ENCODE results near the gene IFNAR1. TPM values are rescaled to one million over a fixed set of nuclear protein-coding genes. Genes with fewer than 3 reads are reported as not detected.

The IFNAR1 gene
- total and polyA plus RNA-seq, 2 of the 8 experiments (the other 6 are each of a cell fraction or from before 2014, with no cell fraction given) = 3.1 to 17.1 TPM

DNA sequence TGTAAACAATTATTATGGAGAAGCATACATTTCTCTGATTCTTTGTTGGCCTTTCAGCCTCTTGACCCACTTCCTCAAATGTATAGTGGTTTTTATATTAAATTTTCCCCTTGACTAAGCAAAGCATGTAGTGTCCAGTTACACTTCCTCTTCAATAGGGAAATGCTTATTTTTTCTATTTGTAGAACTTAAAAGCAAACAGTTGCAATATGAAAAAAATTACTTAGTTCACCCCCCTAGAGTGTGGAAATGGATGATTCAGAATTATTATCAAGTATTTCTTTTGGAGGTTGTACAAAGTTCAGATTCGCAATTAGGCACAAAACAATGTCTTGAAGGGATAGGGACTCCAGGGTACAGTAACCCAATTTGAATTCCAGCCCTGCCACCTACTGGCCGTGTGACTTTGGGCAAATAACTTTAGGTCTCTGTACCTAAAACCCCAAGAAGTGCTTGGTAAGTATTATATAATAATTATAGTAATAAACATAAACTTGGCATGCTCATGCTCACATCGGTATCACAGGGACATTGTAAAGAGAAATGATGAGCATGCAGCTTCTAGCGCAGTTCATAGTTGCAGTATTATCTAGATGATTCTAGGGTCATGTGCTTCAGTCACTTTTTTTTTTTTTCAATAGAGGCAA, 49.8 kb downstream of the IFNAR1 start:
- Histone ChIP-seq H3K4me2 (ENCODE audit: insufficient read depth in 1 of 2, low read depth in 2 of 2, low read length in 2 of 2) (no peak overlapping the region), H2BK120ac (replicated peaks; ENCODE audit: low read depth, low read length) (no peak overlapping the region), H2BK12ac (ENCODE audit: low read depth, low read length) (no peak overlapping the region), H2BK15ac (ENCODE audit: low read length) (no peak overlapping the region), H2BK5ac (ENCODE audit: low read depth, low read length) (no peak overlapping the region), H2BK20ac (ENCODE audit: low read length) (no peak overlapping the region), H3K36me3 (ENCODE audit: control insufficient read depth in 2 of 4, insufficient read depth in 4 of 4, low read length in 3 of 4) (no peaks in the 10 kb centered on the region), H3K27me3 (replicated peaks in 1 of 4; ENCODE audit: control insufficient read depth in 3 of 4, extremely low read depth in 1 of 4, insufficient read depth in 3 of 4, low read length in 3 of 4) (no peaks in the 10 kb centered on the region), H4K20me1 (replicated peaks in 1 of 2; ENCODE audit: control insufficient read depth in 1 of 2, insufficient read depth in 2 of 2, low read length in 2 of 2) (no peaks in the 10 kb centered on the region), H3K4me1 (replicated peaks in 1 of 4; ENCODE audit: control insufficient read depth in 3 of 4, insufficient read depth in 4 of 4, low read length in 3 of 4) (peaks cover 0 to 2% (median 0%) of the 10 kb centered on the region in 4 experiments; a peak in 1 of 7 replicates), H3K79me2 (ENCODE audit: control insufficient read depth in 1 of 2, insufficient read depth in 2 of 2, low read length in 2 of 2) (no peaks in the 10 kb centered on the region), H4K91ac (replicated peaks; ENCODE audit: insufficient read length, low read length) (no peak overlapping the region), H3K4me3 (ENCODE audit: extremely low read depth in 1 of 4, insufficient read depth in 2 of 4, low read depth in 3 of 4, low read length in 4 of 4) (no peak overlapping the region), H3K4ac (replicated peaks; ENCODE audit: insufficient read length, low read depth, low read length) (no peak overlapping the region), H3K79me1 (ENCODE audit: low read depth, low read length) (no peaks in the 10 kb centered on the region), H3K9me3 (ENCODE audit: insufficient read depth in 2 of 2, low read depth in 1 of 2, low read length in 1 of 2) (peaks cover 6 to 8% of the 10 kb centered on the region in 2 experiments), H3K23me2 (ENCODE audit: low read depth, low read length) (no peaks in the 10 kb centered on the region), H3K27ac (ENCODE audit: low read depth, low read length) (no peak overlapping the region), H2AK5ac (ENCODE audit: low read depth, low read length) (no peak overlapping the region), H3K23ac (ENCODE audit: insufficient read length) (no peak overlapping the region), H3K14ac (ENCODE audit: insufficient read length) (no peak overlapping the region), H2AFZ (ENCODE audit: low read length) (no peak overlapping the region), H4K5ac (ENCODE audit: insufficient read length, low read depth, low read length) (no peak overlapping the region), H3K56ac (replicated peaks; ENCODE audit: insufficient read length, low read depth, low read length) (no peak overlapping the region), H3K18ac (ENCODE audit: extremely low read depth, low read length) (no peak overlapping the region), H3K9ac (replicated peaks in 1 of 4; ENCODE audit: extremely low read depth in 1 of 4, low read depth in 3 of 4, low read length in 3 of 4) (no peak overlapping the region), H4K8ac (ENCODE audit: extremely low read depth, insufficient read depth, low read length) (no peak overlapping the region)
- 0 out of 2 replicates have a peak, but pooled peaks have one; percentile 24 for TF ChIP-seq TEAD4 (IDR thresholded peaks at IDR 0.05; ENCODE audit: low read depth, low read length)
- TF ChIP-seq SIX5 (IDR thresholded peaks at IDR 0.05; ENCODE audit: low read depth, low read length) = no peak
- TF ChIP-seq, protein P1, sequence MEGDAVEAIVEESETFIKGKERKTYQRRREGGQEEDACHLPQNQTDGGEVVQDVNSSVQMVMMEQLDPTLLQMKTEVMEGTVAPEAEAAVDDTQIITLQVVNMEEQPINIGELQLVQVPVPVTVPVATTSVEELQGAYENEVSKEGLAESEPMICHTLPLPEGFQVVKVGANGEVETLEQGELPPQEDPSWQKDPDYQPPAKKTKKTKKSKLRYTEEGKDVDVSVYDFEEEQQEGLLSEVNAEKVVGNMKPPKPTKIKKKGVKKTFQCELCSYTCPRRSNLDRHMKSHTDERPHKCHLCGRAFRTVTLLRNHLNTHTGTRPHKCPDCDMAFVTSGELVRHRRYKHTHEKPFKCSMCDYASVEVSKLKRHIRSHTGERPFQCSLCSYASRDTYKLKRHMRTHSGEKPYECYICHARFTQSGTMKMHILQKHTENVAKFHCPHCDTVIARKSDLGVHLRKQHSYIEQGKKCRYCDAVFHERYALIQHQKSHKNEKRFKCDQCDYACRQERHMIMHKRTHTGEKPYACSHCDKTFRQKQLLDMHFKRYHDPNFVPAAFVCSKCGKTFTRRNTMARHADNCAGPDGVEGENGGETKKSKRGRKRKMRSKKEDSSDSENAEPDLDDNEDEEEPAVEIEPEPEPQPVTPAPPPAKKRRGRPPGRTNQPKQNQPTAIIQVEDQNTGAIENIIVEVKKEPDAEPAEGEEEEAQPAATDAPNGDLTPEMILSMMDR (IDR thresholded peaks at IDR 0.05; ENCODE audit: control extremely low read depth in 1 of 3, insufficient read depth in 1 of 3, low read depth in 1 of 3, low read length in 3 of 3) = peak; percentile 35 to 70 (median 58)
- peak; percentile 79 to 85 for TF ChIP-seq RAD21 (IDR thresholded peaks at IDR 0.05 in 1 of 2, conservative IDR thresholded peaks at IDR 0.05 in 1 of 2; ENCODE audit: low read depth in 2 of 2, low read length in 2 of 2)
- 45% methylated on average over 4 of the region's 4 CpGs; no CpG with 5 or more reads in 1 of the 2 experiments for WGBS, 2 experiments (ENCODE audit: extremely low coverage in 1 of 2, insufficient coverage in 1 of 2, insufficient read length in 1 of 2, insufficient replicate concordance in 2 of 2, low coverage in 1 of 2, low lambda C conversion rate in 2 of 2, missing lambda C conversion rate in 1 of 2)
- ChIA-PET POLR2A (ENCODE audit: partially characterized antibody) (interaction anchor here (2.5 kb wide), 1 partner anchor 13 kb away, joined by 10 read pairs; no protein-coding TSS in a partner anchor), CTCF (ENCODE audit: partially characterized antibody) (interaction anchor here (0.6 to 2.9 kb wide), 14 partner anchors 8 to 175 kb away, joined by 3 to 18 read pairs (median 4); no protein-coding TSS in a partner anchor)
- FAIRE-seq = no peak
- no peak for DNase-seq (ENCODE audit: low read depth in 1 of 2, low spot score in 2 of 2)
